Measurements from ENCODE around the gene SUGCT. TPM values are rescaled to one million over a fixed set of nuclear protein-coding genes. Genes with fewer than 3 reads are reported as not detected.

The SUGCT gene
- total RNA-seq, 1 experiment from 2014 or later: 5.4 TPM

GRCh38 chr7:40400525-40400924, 265.7 kb downstream of the SUGCT start:
- no CpG with 5 or more reads among the region's 4 CpGs for WGBS (ENCODE audit: extremely low coverage, insufficient read length, low lambda C conversion rate)
- H2AFZ ChIP-seq (ENCODE audit: low read length): no peak overlapping the region
- no peak overlapping the region for H2BK120ac ChIP-seq (ENCODE audit: low read depth, low read length, poor library complexity, severe bottlenecking)
- H3T11ph ChIP-seq (ENCODE audit: low read length): no peak overlapping the region
- H3K27ac ChIP-seq (ENCODE audit: insufficient read length, low read depth, low read length): no peak overlapping the region
- no peak overlapping the region for H3K4me2 ChIP-seq (ENCODE audit: insufficient read depth, insufficient read length, low read length)
- no peak for TF ChIP-seq CTCF (conservative IDR thresholded peaks at IDR 0.05)
- H4K20me1 ChIP-seq (ENCODE audit: control insufficient read depth, insufficient read depth, insufficient read length): no peaks in the 10 kb centered on the region
- no peak overlapping the region for H2BK20ac ChIP-seq (ENCODE audit: low read depth, low read length, poor library complexity, severe bottlenecking)
- no peaks in the 10 kb centered on the region for H3K9me3 Mint-ChIP-seq
- H2AK5ac ChIP-seq (ENCODE audit: insufficient read length, low read length): no peak overlapping the region
- DNase-seq: no peak
- H3K9me3 ChIP-seq (ENCODE audit: control insufficient read depth, low read depth, low read length): no peaks in the 10 kb centered on the region
- no peak overlapping the region for H3K27ac Mint-ChIP-seq
- no peaks in the 10 kb centered on the region for H3K23me2 ChIP-seq (ENCODE audit: insufficient read length, low read depth, low read length, poor library complexity, severe bottlenecking)
- no peak overlapping the region for H3K56ac ChIP-seq (ENCODE audit: insufficient read length, low read depth, low read length)
- H3K36me3 Mint-ChIP-seq (ENCODE audit: insufficient read depth in 1 of 3, low read depth in 3 of 3): no peaks in the 10 kb centered on the region
- no peak overlapping the region for H2BK5ac ChIP-seq (ENCODE audit: insufficient read length, low read length)
- H3K4me1 Mint-ChIP-seq: no peaks in the 10 kb centered on the region
- no peak overlapping the region for H3K18ac ChIP-seq (ENCODE audit: insufficient read length, low read depth, low read length)
- H4K8ac ChIP-seq (replicated peaks; ENCODE audit: insufficient read length, low read depth, low read length): no peak overlapping the region
- H3K4me3 Mint-ChIP-seq: no peak overlapping the region
- no peak overlapping the region for H4K5ac ChIP-seq (ENCODE audit: insufficient read length, low read depth, low read length)
- H3K79me2 ChIP-seq (ENCODE audit: insufficient read depth, low read length): no peaks in the 10 kb centered on the region
- no peaks in the 10 kb centered on the region for H3K27me3 ChIP-seq (ENCODE audit: insufficient read depth, low read length)
- no peak overlapping the region for H3K23ac ChIP-seq (ENCODE audit: insufficient read length, low read depth, low read length)
- H2BK12ac ChIP-seq (ENCODE audit: insufficient read length, low read depth, low read length): no peak overlapping the region
- H2BK15ac ChIP-seq (ENCODE audit: low read depth, low read length): no peak overlapping the region
- no peak overlapping the region for H3K4ac ChIP-seq (ENCODE audit: low read depth, low read length)
- H4K91ac ChIP-seq (ENCODE audit: insufficient read length, low read depth, low read length): no peak overlapping the region
- H3K27me3 Mint-ChIP-seq (ENCODE audit: low read depth): no peaks in the 10 kb centered on the region
- no peak overlapping the region for H3K9ac ChIP-seq (ENCODE audit: extremely low read depth, insufficient read length, low read length)
- H3K14ac ChIP-seq (ENCODE audit: insufficient read depth, low read length): no peak overlapping the region
- H3K79me1 ChIP-seq (ENCODE audit: insufficient read depth, low read depth, low read length, poor library complexity, severe bottlenecking): no peaks in the 10 kb centered on the region
- H3K4me1 ChIP-seq (ENCODE audit: insufficient read depth, low read length): no peaks in the 10 kb centered on the region
